Activated T-cell treated with anti-CD3 and anti-CD28 coated beads for 24 hours (primary cell): ENCODE measurements around the gene C15orf62.
A peak's percentile ranks its signal among the peaks of the same experiment; 100 is the strongest.

ENCODE experiments used
- DNase-seq: peaks from one replicate; pipeline ENCODE4 v3.0.0-alpha.2; 2020; ENCODE audit warnings: low read depth

The C15orf62 gene

DNA sequence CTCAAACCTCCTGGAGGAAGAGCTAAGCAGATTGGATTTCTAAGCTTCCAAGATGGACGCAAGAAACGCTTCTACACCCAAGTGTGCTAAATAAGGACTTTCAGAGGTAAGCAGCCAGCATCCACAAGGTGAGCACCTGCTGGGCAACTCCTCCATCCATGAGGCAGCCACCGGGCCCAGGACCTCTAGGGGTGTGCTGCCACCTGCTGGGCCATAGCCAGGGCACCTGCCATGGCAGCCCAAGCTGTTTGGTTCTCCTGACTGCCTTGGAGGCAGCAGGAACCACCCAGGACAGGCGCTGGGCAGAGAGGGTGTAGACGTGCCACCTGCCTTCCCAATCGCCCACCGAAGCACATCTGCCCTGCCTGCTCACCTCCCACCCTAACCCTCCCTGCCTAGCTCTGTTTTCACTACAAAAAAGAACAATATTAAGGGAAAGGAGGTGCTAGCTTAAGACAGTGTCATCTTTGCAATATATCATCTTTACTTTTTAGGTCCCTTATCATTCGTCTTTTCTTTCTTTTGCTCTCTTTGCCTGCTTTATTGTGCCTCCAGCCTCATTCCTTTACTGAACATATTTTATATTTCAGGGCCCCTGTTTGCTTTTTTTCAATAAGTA lies 12.9 kb downstream of the C15orf62 start:
- DNase-seq: peak; percentile 72

DNA sequence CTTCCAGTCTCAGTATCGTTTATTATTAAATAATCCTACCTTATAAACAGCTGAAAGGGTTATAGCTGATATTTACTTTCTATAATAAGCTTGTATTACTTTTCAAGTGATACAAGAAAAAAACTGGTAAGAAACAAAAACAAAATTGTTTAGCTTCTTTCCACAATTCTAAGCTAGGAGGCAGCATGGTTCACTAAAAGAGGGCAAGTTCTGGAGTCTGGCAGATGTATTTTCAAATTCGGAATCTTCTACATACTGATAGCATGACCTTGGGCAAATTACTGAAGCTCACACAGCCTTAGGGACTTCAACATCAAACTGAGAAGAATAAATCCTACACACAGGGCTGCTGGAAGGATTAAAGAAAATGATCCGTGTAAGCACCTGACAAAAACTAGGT lies 15.4 kb downstream of the C15orf62 start:
- no peak for DNase-seq

DNA sequence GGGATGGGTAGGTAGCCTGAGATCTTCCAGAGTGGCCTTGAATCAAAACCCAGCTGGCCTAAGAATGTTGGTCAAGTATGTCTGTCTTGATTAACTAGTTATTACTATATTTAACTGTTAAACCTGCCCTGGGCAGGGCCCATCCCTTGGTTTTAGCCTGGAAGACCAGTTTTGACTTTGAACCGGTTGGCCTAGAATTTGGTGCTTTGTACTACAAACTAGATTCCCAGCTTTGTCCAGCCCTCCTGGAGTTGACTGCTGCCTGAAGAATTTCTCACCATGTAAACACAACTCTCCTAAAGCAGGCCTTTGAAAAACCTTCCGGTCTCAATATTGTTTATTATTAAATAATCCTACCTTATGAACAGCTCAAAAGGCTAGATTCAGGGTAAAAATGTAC lies 16.0 kb downstream of the C15orf62 start:
- DNase-seq: no peak

DNA sequence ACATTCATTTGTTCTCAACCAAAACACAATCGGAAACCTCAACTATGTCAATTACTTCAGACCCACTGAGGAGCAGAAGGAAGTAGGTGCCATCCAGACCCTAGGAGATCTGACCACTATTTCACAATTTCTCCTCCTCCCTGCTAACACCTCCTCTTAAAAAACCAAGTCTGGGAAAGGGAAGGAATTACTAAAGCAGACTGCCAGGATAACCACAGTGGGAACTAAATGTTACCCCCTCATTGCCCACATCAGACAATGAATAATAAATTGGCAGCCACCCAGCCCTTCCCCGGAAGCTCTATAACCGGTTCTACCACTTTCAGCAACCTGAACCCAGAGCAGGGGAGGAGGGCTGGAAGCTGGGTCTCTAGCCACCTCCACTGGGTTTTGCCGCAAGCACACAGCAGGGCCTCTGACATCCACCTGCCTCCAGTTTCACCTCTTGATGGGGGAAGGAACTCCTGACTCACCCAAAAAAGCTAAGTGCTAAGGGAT lies 17.6 kb downstream of the C15orf62 start:
- DNase-seq: peak; percentile 60

DNA sequence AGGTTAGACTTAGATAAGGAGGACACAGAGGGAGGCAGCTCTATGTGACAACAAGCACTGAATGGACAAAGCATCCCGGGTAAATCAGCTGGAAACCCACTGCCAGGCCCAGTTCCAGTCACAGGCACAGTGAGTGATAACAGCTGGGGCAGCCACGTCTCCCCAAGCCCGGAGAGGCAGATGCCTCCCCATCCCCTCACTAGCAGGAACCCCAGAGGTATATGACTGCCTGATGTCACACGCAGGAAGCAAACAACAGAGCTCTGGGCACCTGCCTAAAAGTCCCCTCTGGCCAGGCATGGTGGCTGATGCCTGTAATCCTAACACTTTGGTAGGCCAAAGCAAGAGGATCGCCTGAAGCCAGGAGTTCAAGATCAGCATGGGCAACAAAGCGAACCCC lies 18.2 kb downstream of the C15orf62 start:
- no peak for DNase-seq

DNA sequence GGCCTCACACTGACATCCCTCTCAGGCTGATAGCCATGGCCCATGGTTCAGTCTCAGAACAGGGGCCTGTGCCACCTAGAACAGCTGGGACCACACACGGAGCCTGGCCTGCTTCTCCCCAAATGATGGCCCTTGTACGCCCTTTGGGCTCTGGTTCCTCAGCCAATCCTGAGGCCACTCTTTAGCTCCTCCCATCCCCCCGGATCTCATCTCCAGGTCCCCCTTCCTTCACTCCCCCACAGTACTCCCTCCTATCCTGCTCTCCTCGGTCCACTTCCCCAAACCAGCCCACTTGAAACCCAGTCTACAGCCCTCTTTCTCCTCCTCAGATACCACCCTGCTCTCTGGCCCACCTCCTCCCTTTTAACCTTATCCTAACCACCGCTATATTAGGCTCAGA lies 19.3 kb downstream of the C15orf62 start:
- DNase-seq: no peak

DNA sequence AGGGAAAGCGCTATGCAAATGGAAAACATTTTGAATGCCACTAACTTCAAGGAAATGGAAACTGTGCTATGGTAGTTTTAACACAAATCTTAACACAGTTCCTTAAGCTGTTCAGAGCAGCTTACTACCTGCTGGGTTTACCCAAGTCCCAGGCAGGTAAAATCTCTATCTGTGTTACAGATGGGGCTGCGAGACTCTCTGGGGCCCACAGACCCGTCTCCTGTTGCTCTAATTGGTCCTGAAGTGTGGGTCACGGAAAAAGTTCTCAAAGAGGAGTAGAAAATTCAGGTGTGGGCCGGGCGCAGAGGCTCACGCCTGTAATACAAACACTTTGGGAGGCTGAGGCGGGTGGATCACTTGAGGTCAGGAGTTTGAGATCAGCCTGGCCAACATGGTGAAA lies 20.2 kb downstream of the C15orf62 start:
- no peak for DNase-seq

DNA sequence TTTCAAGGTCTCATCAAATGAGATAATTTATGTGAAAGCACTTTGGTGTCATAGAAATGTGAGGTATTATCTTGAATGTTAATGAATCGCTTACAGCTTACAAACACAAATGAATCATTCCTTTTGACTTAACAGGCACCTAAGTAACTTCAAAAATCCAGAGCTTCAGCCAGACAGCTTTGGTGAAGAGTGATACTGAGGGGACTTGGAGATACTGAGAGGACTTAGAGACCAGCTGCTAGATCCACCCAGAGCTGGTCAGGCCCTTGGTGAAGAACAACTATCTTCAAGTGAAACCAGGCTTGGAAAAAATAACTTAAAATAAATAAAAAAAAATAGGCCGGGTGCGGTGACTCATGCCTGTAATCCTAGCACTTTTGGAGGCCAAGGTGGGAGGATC lies 20.9 kb downstream of the C15orf62 start:
- DNase-seq: no peak

DNA sequence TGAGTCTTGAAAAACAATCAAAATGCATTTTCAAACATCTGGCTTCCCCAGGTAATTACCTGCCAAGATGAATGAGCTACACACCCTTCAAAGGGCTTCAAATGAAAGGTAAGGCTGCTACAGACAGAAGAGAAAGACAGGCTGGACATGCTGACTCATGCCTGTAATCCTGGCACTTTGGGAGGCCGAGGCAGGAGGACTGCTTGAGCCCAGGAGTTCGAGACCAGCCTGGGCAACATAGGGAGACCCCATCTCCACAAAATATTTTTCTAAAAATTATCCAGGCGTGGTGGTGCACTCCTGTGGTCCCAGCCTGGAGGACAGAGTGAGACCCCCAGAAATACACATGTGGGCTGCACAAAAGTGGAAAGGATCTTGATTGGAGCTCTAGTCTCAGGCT lies 22.6 kb downstream of the C15orf62 start:
- no peak for DNase-seq

DNA sequence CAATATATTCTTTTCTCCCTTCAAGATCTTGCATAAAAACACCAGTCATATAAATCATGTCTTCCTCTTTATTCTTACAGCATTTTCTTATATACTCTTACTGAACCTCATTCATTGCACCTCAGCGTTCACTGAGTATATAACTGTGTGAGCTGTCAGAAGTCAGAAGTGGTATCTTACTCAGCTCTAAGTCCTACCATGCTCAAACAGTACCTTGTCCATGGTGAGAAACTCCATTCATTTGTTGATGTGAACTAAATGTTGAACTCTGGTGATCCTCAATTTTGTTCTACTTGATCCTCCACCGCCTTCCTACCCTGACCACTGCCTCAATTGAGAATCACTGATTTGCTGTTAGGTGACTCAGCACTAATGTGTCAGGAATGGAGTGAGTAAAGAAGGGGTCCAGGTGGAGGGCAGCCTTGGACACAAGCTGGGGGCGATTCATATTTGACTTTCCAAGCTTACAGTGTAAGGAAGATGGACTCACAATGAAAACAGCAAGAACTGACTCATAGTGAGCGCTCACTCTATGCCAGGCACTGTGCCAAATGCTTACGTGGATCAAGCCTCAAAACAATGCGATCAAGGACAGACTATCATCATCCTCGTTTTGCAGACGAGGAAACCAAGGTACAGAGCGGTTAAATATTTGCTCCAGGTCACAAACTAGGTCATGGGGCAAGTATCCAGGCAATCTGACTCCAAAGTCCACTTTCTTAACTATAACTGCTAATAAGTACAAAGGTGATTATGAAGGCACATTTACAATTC lies 23.6 kb downstream of the C15orf62 start:
- DNase-seq: no peak

DNA sequence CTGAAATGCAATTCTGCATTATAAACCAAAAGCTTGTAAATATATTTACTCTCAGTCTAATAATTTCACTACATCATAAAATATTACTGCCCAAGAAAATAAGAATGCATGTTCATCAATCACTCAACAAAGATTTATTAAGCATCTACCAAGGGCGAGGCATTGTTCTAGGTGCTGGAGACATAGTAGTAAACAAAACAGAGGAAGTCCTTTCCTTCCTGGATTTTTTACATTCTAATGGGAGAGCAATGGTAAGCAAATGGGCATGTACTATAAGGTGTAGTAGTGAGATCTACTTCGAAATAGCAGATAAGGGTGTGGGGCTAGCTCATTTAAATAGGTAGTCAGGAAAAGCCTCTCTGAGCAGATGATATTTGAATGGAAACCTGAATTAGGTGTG lies 26.3 kb downstream of the C15orf62 start:
- DNase-seq: no peak

DNA sequence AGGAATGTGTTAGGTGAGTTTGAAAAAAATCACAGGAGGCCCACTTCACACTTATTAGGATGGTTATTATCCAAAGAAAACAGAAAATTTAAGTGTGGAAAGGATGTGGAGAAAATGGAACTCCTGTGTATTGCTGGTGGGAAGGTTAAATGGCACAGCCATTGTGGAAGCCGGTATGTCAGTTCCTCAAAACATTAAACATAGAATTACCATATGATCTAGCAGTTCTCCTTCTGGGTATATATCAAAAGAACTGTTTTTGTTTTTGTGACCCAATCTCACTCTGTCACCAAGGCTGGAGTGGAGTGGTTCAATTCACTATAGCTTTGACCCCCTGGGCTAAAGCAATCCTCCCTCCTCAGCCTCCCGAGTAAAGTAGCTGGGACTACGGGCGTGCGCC lies 26.7 kb downstream of the C15orf62 start:
- DNase-seq: no peak

DNA sequence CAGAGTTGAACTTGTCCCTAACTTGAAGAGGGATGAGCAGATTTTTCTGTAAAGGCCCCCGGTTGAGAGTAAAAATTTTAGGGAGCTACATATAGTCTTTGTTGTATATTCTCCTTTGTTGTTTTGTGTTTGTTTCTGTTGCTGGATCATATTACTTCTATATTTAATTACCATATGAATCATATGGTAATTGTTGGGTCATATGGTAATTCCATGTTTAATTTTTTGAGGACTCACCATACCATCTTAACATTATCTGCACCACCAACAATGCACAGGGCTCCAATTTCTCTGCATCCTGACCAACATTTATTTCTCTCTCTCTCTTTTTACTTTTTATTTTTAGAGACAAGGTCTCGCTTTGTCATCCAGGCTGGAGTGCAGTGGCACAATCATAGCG lies 29.7 kb downstream of the C15orf62 start:
- no peak for DNase-seq

DNA sequence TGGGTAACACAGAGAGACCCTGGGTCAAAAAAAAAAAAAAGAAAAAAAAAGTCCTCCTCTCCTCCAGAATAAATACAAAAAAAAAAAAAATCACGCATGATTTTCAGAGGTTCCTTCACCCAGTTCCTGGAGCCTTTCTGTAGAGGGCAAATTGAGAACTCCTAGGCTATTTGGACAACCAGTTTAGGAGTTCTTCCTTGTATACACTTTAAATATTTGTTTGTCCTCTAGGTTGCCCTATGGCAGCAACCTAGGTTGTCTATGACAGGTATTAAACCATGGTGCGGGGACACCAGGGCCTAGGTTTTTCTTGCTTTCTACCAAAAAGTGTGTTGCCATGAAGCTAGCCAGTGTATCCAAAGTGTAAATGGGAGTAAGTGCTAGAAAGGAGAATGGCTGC lies 33.3 kb downstream of the C15orf62 start:
- DNase-seq: no peak

DNA sequence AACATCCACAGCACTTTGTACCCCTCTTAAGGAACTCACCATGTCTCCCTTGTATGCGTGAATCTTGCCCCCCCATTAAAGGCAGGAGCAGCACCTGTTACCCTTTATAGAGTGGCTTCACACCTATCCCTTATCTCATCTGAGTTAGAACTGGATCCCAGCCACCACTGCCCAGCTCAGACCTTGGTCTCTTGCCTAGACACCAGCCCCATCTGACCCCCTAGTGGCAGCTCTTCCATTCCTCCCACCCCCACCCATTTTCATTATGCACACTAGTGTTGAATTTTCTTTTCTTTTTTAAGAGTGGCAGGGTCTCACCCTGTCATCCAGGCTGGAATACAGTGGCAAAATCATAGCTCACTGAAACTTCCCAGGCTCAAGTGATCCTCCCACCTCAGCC lies 33.9 kb downstream of the C15orf62 start:
- no peak for DNase-seq

DNA sequence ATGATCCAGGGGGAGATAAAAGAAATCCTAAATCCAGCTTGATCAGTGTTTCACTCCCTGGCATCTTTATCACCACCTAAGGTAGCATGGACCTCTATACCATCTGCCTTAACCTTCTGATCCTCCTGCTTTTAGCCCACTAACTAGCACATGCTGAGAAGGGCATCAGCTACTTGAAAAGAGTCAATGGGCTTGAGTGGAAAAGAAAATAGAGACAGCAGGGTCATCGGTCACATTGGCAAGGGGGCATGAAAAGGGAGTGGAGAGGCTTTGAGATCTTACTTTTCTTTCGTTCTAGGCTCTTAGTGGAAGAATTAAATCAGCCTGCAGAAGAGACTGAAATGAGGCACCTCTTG lies 36.9 kb downstream of the C15orf62 start:
- no peak for DNase-seq

DNA sequence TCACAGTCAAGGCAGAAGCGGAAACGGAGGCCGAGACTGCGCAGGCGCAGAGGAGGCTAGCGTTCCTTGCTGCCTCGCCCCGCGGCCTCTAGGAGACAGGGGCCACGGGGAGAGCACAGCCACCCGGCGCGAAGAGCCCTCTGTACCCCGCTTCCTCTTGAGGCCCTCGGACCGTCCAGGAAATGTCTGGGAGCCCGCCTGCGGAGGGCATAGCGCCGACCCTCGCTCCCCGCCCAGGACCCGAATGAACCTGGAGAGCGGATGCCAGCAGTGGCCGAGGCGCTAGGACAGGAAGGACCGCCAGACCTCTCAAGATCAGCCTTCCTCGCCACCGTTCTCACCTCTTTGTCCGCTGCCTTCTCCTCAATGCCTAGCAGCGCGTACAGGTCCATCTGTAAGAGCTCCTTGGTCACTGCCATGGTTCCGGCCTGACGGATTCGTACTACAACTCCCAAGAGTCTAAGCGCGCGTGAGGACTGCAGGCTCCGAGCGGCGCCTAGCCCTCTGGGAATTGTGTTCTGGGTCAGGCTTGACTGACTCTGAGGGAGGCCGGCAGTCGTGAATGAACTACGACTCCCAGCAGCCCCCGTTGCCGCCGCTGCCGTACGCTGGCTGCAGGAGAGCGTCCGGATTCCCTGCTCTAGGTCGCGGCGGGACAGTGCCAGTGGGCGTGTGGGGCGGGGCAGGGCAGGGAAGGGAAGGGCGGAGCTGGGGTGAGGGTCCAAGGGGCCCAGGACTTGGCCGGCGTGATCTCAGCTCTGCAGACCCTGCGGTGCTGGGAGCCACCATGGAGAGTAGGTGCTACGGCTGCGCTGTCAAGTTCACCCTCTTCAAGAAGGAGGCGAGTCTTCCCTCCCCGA lies 37.5 kb downstream of the C15orf62 start, which contains the start of the genes DNAJC17 and ZFYVE19:
Gene DNAJC17, minus strand, starts transcription at position 446 of the 860 bp plus-strand sequence. Its CDS starts 27 bp downstream, at position 419.
Gene ZFYVE19, plus strand, starts transcription at position 62 of the 860 bp plus-strand sequence. Its CDS starts 501 bp downstream, at position 563.
- peak; percentile 90 for DNase-seq

DNA sequence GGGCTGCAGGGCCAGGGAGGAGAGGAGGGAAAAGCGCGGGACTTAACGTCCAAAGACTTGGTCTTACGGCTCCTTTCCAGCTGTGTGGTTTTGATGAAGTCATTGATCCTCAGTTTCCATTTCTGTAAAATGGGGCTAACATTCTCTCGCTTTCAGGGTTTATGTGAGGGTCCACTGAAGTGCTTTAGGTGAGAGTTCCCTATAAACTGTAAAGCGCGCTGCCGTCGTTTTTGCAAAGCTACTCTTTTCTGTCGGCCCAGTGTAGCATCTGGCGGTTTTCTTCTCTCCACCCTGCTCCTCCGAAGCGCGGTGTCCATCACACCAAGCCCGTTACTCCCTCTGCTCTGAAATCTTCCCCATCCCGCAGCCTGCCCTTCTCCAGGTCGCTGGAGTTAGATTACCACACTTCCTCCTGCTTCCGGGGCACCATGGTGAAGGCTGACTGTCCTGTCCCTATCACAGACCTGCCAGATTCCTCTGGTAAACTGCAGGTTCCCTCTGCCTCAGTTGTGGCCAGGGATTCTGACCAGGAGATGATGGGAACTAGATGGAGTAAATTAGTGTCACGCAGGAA lies 38.2 kb downstream of the C15orf62 start:
- no peak for DNase-seq

DNA sequence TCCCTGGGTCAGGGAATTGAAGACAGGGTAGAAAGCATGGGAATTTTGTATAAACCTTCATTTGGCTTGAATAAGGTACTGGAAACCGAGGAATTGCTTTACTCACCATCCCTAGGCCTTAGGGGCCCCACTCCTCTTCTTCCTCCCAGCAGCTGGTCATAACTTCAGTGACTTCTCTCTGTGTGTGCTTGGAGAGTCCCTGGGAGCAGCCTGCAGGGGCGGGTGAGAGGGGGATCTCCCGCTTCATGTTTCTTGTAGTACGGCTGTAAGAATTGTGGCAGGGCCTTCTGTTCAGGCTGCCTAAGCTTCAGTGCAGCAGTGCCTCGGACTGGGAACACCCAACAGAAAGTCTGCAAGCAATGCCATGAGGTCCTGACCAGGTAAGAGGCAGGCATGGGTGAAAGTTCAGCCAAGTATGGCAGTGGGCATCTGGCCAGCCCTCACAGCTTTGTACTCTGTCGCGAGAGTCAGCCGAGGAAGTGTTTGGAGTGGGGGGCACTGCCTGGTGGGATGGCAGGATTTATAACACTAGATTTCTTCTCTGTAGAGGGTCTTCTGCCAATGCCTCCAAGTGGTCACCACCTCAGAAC lies 39.2 kb downstream of the C15orf62 start:
- no peak for DNase-seq

DNA sequence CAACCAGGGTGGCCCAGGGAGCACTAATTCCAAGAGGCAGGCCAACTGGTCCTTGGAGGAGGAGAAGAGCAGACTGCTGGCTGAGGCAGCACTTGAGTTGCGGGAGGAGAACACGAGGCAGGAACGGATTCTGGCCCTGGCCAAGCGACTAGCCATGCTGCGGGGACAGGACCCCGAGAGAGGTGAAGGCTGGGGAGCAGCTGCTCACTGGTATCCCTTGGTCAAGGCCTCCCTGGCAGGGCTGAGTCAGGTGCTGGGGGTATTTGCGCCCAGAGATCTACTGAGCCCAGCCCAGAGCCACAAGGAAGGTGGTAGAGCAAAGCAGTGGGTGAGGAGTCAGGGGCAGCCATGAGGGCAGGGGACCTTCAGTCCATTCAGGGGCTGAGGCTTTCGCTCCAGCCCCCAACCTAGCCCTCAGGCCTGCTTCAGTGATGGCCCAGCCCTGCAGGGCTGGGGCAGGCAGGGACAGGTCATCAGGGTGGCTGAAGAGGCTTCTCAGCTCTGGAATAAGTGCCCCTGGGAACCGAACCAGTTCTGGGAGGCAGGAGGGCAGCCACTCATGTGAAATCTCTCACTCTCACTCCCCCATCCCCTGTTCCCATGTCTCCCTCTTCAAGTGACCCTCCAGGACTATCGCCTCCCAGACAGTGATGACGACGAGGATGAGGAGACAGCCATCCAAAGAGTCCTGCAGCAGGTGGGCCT lies 43.1 kb downstream of the C15orf62 start:
- no peak for DNase-seq

DNA sequence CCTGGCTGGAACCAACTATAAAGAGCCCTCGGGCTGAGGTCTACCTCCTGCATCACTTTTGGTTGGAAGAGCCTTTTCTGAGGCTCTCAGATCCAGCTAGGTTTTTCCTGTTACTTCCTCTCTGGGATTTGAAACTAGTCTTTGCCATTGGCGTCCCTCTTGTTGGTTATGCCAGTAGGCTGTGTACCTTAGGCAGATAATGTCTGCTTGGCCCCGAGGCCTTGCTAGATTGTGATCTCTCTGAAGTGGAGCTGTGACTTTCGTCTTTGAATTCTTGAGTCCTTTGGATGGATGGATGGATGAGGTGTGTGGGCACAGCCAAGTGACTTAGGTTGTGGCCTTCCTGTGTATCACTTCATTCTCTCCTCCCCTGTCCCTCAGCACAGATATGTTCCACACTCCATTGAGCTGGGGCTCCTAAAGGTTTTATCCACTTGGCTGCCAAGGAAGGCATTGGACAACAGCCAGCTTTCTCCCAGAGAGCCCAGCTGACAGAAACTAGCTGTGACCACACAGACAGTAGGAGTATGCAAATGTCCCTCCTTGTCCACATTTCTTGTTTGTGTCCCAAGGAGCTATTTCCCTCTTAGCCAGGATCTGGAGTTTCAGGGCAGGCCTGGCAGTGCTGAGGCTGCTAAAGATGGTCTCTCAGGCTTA lies 45.4 kb downstream of the C15orf62 start:
- DNase-seq: no peak
